M059J (cell line): ENCODE data around the gene OTOP2. TPM values are rescaled to one million over a fixed set of nuclear protein-coding genes. Genes with fewer than 3 reads are reported as not detected.

Source experiments
- DNase-seq: peaks from one replicate; pipeline ENCODE4 v3.0.0-alpha.2; 2012; ENCODE audit warnings: low read depth
- total RNA-seq: library from RNA; depleted of rRNA; stranded (reverse); fragments of >200 nt; shearing (Covaris generic); gene quantifications from 2 replicates; pipeline ENCODE4 v1.2.3, GENCODE V29; 2014; rRNA removed

OTOP2 gene
- total RNA-seq, 1 experiment from 2014 or later = not detected

GRCh38 chr17:74971069-74971841, 47.2 kb downstream of the OTOP2 start:
- DNase-seq = no peak

GRCh38 chr17:74971842-74972106, 47.7 kb downstream of the OTOP2 start:
- no peak for DNase-seq

GRCh38 chr17:74972107-74972972, 48.3 kb downstream of the OTOP2 start, which contains the start of gene HID1:
HID1 (minus strand) TSS chr17:74972759; CDS start chr17:74972656, 103 bp downstream.
- no peak for DNase-seq

- DNase-seq = no peak
Measured at GRCh38 chr17:74972973-74973328, 48.9 kb downstream of the OTOP2 start.

- no peak for DNase-seq
Measured at GRCh38 chr17:74975943-74976342, 51.9 kb downstream of the OTOP2 start.

- DNase-seq = no peak
Measured at GRCh38 chr17:74977802-74978201, 53.7 kb downstream of the OTOP2 start.

GRCh38 chr17:74978240-74978639, 54.2 kb downstream of the OTOP2 start:
- no peak for DNase-seq

GRCh38 chr17:74979408-74980146, 55.5 kb downstream of the OTOP2 start:
- DNase-seq = no peak

GRCh38 chr17:74981318-74981978, 57.4 kb downstream of the OTOP2 start:
- no peak for DNase-seq

- peak; percentile 65 for DNase-seq
Measured at GRCh38 chr17:74981979-74982662, 58.0 kb downstream of the OTOP2 start.

- peak; percentile 19 for DNase-seq
Measured at GRCh38 chr17:74982663-74983313, 58.7 kb downstream of the OTOP2 start.

Other genes with a start within 250 kb of the OTOP2 start
- gene CD300LF, start 211.3 kb upstream of the OTOP2 start, total RNA-seq = not detected in 2 replicates
- not detected in 2 replicates for gene RAB37, start 187.0 kb upstream of the OTOP2 start, total RNA-seq
- 63.1 and 80.7 TPM in 2 replicates for gene NHERF1, start 175.6 kb upstream of the OTOP2 start, total RNA-seq
- 18.4 and 18.5 TPM in 2 replicates for gene NAT9, start 147.9 kb upstream of the OTOP2 start, total RNA-seq
- 0.02 TPM in 1 of 2 replicates, not detected in the other for gene GRIN2C, start 64.4 kb upstream of the OTOP2 start, total RNA-seq
- 4.6 and 6.5 TPM in 2 replicates for gene FDXR, start 51.3 kb upstream of the OTOP2 start, total RNA-seq
- gene FADS6, start 30.6 kb upstream of the OTOP2 start, total RNA-seq = not detected in 2 replicates
- gene USH1G, start 1.0 kb upstream of the OTOP2 start, total RNA-seq = not detected in 2 replicates
- not detected in 2 replicates for gene OTOP3, start 11.6 kb downstream of the OTOP2 start, total RNA-seq
- gene HID1, start 48.5 kb downstream of the OTOP2 start, total RNA-seq = 0.39 TPM in 1 of 2 replicates, not detected in the other
- 7.0 and 13.6 TPM in 2 replicates for gene CDR2L, start 63.4 kb downstream of the OTOP2 start, total RNA-seq
- gene MRPL58, start 88.4 kb downstream of the OTOP2 start, total RNA-seq = 55.7 and 65.0 TPM in 2 replicates
- gene ATP5PD, start 122.7 kb downstream of the OTOP2 start, total RNA-seq = 440 and 491 TPM in 2 replicates
- gene KCTD2, start 123.0 kb downstream of the OTOP2 start, total RNA-seq = 18.9 and 25.1 TPM in 2 replicates
- gene SLC16A5, start 163.7 kb downstream of the OTOP2 start, total RNA-seq = 0.07 TPM in 1 of 2 replicates, not detected in the other
- 4.8 and 6.1 TPM in 2 replicates for gene ARMC7, start 185.7 kb downstream of the OTOP2 start, total RNA-seq
- 28.7 and 39.4 TPM in 2 replicates for gene NT5C, start 207.5 kb downstream of the OTOP2 start, total RNA-seq
- gene JPT1, start 230.2 kb downstream of the OTOP2 start, total RNA-seq = 360 and 365 TPM in 2 replicates